Measurements from ENCODE around the gene C2CD4C.

DNA sequence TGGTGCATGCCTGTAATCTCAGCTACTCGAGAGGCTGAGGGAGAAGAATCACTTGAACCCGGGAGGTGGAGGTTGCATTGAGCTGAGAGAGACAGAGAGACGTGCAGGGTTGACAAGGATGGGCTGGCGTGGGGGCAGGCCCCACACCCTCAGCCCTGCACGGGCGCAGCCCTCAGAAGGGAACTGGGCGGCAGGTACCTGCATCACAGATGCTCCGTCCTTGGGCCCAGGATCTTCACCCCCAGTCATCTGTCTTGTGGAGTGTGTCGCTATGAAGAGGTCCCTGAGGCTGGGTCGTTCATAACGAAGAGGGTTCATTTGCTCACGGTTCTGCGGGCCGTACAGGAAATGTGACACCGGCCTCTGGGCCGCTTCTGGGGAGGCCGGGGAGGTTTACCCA is 20.3 kb downstream of the C2CD4C start:
- TF ChIP-seq, protein P1, sequence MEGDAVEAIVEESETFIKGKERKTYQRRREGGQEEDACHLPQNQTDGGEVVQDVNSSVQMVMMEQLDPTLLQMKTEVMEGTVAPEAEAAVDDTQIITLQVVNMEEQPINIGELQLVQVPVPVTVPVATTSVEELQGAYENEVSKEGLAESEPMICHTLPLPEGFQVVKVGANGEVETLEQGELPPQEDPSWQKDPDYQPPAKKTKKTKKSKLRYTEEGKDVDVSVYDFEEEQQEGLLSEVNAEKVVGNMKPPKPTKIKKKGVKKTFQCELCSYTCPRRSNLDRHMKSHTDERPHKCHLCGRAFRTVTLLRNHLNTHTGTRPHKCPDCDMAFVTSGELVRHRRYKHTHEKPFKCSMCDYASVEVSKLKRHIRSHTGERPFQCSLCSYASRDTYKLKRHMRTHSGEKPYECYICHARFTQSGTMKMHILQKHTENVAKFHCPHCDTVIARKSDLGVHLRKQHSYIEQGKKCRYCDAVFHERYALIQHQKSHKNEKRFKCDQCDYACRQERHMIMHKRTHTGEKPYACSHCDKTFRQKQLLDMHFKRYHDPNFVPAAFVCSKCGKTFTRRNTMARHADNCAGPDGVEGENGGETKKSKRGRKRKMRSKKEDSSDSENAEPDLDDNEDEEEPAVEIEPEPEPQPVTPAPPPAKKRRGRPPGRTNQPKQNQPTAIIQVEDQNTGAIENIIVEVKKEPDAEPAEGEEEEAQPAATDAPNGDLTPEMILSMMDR (IDR thresholded peaks at IDR 0.05): no peak
- no peak for TF ChIP-seq POLR2A (IDR thresholded peaks at IDR 0.05)
